HepG2 (cell line): ENCODE results near the gene DCAKD. TPM values are rescaled to one million over a fixed set of nuclear protein-coding genes. Genes with fewer than 3 reads are reported as not detected.

Experiments
- CBX1 ChIP-seq: IDR thresholded peaks from one replicate; pipeline ENCODE4 v1.6.1; 2016; ENCODE audit warnings: antibody characterized with exemption, low read depth
- DR1 ChIP-seq: sonication (generic); formaldehyde crosslinking; IDR thresholded peaks from 2 replicates; pipeline ENCODE4 v1.8.0; 2021; ENCODE audit warnings: mild to moderate bottlenecking, missing genetic modification reagents, inconsistent platforms
- FOXC1 ChIP-seq: sonication (generic); formaldehyde crosslinking; IDR thresholded peaks from 2 replicates; pipeline ENCODE4 v1.8.0; 2022; ENCODE audit warnings: mild to moderate bottlenecking, missing genetic modification reagents, borderline replicate concordance
- FUBP1 ChIP-seq: sonication (generic); formaldehyde crosslinking; IDR thresholded peaks from 2 replicates; pipeline ENCODE4 v1.5.1; 2020; ENCODE audit warnings: missing genetic modification reagents, mild to moderate bottlenecking, borderline replicate concordance
- GLMP ChIP-seq: sonication (generic); formaldehyde crosslinking; IDR thresholded peaks from 2 replicates; pipeline ENCODE4 v1.9.0; 2021; ENCODE audit warnings: missing genetic modification reagents, mild to moderate bottlenecking, borderline replicate concordance
- HNF4A ChIP-seq: sonication (generic); formaldehyde crosslinking; IDR thresholded peaks from 2 replicates; pipeline ENCODE4 v1.4.0; 2020; ENCODE audit warnings: missing genetic modification reagents
- KDM5A ChIP-seq: fragments of 200-600 bp; sonication (generic); IDR thresholded peaks from 2 replicates; pipeline ENCODE4 v1.7.0; 2018; ENCODE audit warnings: antibody characterized with exemption, mild to moderate bottlenecking, low read length, borderline replicate concordance
- KLF12 ChIP-seq: sonication (generic); formaldehyde crosslinking; IDR thresholded peaks from 2 replicates; pipeline ENCODE4 v1.4.0; 2020; ENCODE audit warnings: missing genetic modification reagents, borderline replicate concordance
- MNT ChIP-seq: fragments of 450-650 bp; IDR thresholded peaks from 2 replicates; pipeline ENCODE4 v1.6.1; 2016
- PLSCR1 ChIP-seq: sonication (generic); formaldehyde crosslinking; IDR thresholded peaks from 2 replicates; pipeline ENCODE4 v1.5.0; 2020; ENCODE audit warnings: missing genetic modification reagents, mild to moderate bottlenecking, borderline replicate concordance
- REL ChIP-seq: sonication (generic); formaldehyde crosslinking; conservative IDR thresholded peaks from 2 replicates; pipeline ENCODE4 v1.8.0; 2022; ENCODE audit warnings: mild to moderate bottlenecking, missing genetic modification reagents, moderate library complexity
- SALL2 ChIP-seq: sonication (generic); formaldehyde crosslinking; IDR thresholded peaks from 2 replicates; pipeline ENCODE4 v1.8.1; 2023; ENCODE audit warnings: mild to moderate bottlenecking, missing genetic modification reagents, inconsistent platforms
- TRIM24 ChIP-seq: sonication (generic); formaldehyde crosslinking; IDR thresholded peaks from 2 replicates; pipeline ENCODE4 v1.8.0; 2022; ENCODE audit warnings: mild to moderate bottlenecking, missing genetic modification reagents
- ZBTB21 ChIP-seq: sonication (generic); formaldehyde crosslinking; IDR thresholded peaks from 2 replicates; pipeline ENCODE4 v1.4.0; 2020; ENCODE audit warnings: missing genetic modification reagents
- ZBTB42 ChIP-seq: sonication (generic); formaldehyde crosslinking; IDR thresholded peaks from 2 replicates; pipeline ENCODE4 v1.5.0; 2020; ENCODE audit warnings: mild to moderate bottlenecking, missing genetic modification reagents
- ZFP36L1 ChIP-seq: sonication (generic); formaldehyde crosslinking; IDR thresholded peaks from 2 replicates; pipeline ENCODE4 v1.8.0; 2022; ENCODE audit warnings: mild to moderate bottlenecking, missing genetic modification reagents, moderate library complexity
- ZMAT3 ChIP-seq: sonication (generic); formaldehyde crosslinking; conservative IDR thresholded peaks from 2 replicates; pipeline ENCODE4 v1.7.0; 2021; ENCODE audit warnings: missing genetic modification reagents
- ZNF329 ChIP-seq: sonication (generic); formaldehyde crosslinking; IDR thresholded peaks from 2 replicates; pipeline ENCODE4 v1.9.0; 2021; ENCODE audit warnings: low read depth, mild to moderate bottlenecking, missing genetic modification reagents
- ZNF333 ChIP-seq: sonication (generic); formaldehyde crosslinking; IDR thresholded peaks from 2 replicates; pipeline ENCODE4 v1.4.0; 2020; ENCODE audit warnings: mild to moderate bottlenecking, missing genetic modification reagents, borderline replicate concordance
- ZNF44 ChIP-seq: sonication (generic); formaldehyde crosslinking; IDR thresholded peaks from 2 replicates; pipeline ENCODE4 v1.5.1; 2020; ENCODE audit warnings: mild to moderate bottlenecking, missing genetic modification reagents
- ZNF569 ChIP-seq: sonication (generic); formaldehyde crosslinking; IDR thresholded peaks from 2 replicates; pipeline ENCODE4 v1.5.0; 2020; ENCODE audit warnings: mild to moderate bottlenecking, missing genetic modification reagents, moderate library complexity, borderline replicate concordance
- ZNF672 ChIP-seq: sonication (generic); formaldehyde crosslinking; IDR thresholded peaks from 2 replicates; pipeline ENCODE4 v1.8.1; 2022; ENCODE audit warnings: missing genetic modification reagents
- ZNF850 ChIP-seq: sonication (generic); formaldehyde crosslinking; conservative IDR thresholded peaks from 2 replicates; pipeline ENCODE4 v1.9.0; 2021; ENCODE audit warnings: mild to moderate bottlenecking, missing genetic modification reagents
- ZSCAN5A ChIP-seq: sonication (generic); formaldehyde crosslinking; IDR thresholded peaks from 2 replicates; pipeline ENCODE4 v1.8.0; 2022; ENCODE audit warnings: mild to moderate bottlenecking, missing genetic modification reagents, borderline replicate concordance
- polyA plus RNA-seq, 8 experiments: library from polyadenylated mRNA; depleted of rRNA in 3 of 8; stranded (reverse) in 7 of 8; unstranded in 1 of 8; fragments of >200 nt; fragmentation: Illumina TruSeq in 4 of 8; extraction: Trizol in 4 of 8; gene quantifications; 2 replicates each; pipeline versions ENCODE4 v1.2.1 to v1.2.3, GENCODE V29; 2011 to 2016; ENCODE audit warnings: low read depth in 4 of 8, missing spikeins in 1 of 8, mixed read lengths in 1 of 8; ENCODE audit not compliant: insufficient read depth in 1 of 8
- total RNA-seq, 5 experiments: library from RNA; depleted of rRNA; stranded (reverse); fragments of >200 nt; fragmentation: Illumina TruSeq; extraction: Trizol; gene quantifications; 2 replicates each; pipeline ENCODE4 v1.2.3, GENCODE V29; 2016; ENCODE audit warnings: low read depth in 1 of 5

DCAKD gene
- total and polyA plus RNA-seq, 2 of the 13 experiments (the other 11 are each of a cell fraction or from before 2014, with no cell fraction given): 25.9 to 29.2 TPM

- TF ChIP-seq GLMP (no peak), ZMAT3 (no peak), ZBTB21 (CRISPR knock-in tag) (no peak), FUBP1 (CRISPR knock-in tag) (no peak), ZNF672 (CRISPR knock-in tag) (no peak), CBX1 (no peak), TRIM24 (no peak), ZNF569 (CRISPR knock-in tag) (no peak), DR1 (CRISPR knock-in tag) (no peak), ZSCAN5A (no peak), REL (no peak), ZNF850 (CRISPR knock-in tag) (no peak), ZFP36L1 (CRISPR knock-in tag) (no peak), PLSCR1 (no peak), MNT (no peak), ZBTB42 (CRISPR knock-in tag) (no peak), KDM5A (no peak), FOXC1 (CRISPR knock-in tag) (no peak), ZNF44 (no peak), ZNF333 (no peak), HNF4A (CRISPR knock-in tag) (no peak), KLF12 (CRISPR knock-in tag) (no peak), ZNF329 (CRISPR knock-in tag) (no peak), SALL2 (no peak)
These were observed 47.6 kb upstream of the DCAKD start (continued) for GRCh38 chr17:45098869-45099616.
